HTERT RPE-1 (cell line): Measurements from ENCODE around the gene C9orf152.
"Not testable (repeated sequence)": the region's sequence is repeated elsewhere in the genome, so short reads cannot be mapped to it uniquely, and the experiment has no call there.

ENCODE experiments used
- in situ Hi-C: fragments of 300-500 bp; cut with MboI; formaldehyde crosslinking; loops from 4 replicates; pipeline ENCODE4 v1.14.3; 2020; ENCODE audit warnings: low sequenced_read_pairs

C9orf152 gene

DNA sequence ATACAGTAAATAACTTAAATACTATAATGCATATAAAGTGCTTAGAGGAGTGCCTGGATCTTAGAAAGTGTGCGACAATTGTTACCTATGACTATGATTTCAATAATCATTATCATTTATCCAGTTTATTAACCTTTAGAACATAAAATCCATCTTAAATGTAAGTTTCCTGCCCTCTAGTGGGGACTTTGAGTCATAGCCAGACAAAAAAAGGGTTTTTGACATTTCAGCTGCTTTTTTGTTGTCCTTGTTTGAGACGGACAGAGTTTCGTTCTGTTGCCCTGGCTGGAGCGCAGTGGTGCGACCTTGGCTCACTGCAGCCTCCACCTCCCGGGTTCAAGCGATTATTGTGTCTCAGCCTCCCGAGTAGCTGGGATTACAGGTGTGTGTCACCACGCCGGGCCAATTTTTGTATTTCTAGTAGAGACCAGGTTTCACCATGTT lies 9.7 kb upstream of the C9orf152 start:
- in situ Hi-C loops, result no loop called here

DNA sequence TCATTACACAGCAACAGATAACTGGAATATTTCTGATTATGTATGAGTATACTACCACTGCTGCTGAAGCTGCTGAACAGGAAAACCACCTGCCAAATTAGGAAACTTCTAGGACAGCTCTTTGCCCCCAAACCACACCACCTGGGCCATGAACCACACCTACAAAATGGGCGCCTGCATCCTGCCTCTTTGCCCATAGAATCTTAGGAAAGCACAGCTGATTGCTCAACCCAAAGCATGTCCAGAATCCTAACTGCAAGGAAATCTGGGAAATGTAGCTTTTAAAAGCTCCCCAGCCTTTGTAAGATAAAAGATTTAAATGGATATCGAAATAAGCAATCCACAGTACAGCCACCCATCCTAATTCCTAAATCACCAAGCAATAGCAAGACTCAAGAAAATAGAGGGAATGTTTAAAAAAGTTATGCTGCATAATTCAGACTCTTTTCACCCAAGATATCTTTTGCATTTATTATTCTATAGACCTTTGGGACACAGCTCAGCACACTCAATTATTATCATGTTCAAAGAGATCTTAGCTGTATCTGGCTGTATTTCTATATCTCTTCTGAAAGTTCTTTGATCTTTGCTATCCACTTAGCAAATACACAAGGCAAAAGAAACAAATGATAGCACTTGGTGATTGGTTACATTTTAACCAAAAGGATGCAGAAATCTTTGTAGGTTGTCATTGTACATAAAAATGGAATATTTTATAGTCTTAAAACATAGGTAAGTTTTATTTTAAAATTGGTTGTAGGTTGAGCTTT lies 6.8 kb upstream of the C9orf152 start:
- in situ Hi-C loops, result no loop called here

DNA sequence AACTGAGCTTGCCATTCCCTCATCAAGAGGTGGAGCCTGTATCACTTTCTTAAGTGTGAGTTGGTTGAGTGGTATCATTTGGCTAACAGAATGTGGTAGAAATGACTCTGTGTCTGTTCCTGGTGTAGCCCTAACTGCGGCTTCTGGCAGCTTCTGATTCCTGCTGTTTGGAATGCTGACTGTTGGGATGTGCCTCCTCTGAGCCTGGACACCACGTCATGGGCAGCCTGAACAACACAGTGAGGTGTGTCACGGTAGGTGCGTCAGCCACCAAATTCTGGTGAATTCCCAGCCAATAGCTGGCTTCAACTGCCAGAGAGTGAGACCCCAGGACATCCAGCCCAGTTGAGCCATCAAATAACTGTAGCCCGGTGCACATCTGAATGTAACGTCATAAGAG lies 6.1 kb upstream of the C9orf152 start:
- in situ Hi-C loops, result no loop called here

DNA sequence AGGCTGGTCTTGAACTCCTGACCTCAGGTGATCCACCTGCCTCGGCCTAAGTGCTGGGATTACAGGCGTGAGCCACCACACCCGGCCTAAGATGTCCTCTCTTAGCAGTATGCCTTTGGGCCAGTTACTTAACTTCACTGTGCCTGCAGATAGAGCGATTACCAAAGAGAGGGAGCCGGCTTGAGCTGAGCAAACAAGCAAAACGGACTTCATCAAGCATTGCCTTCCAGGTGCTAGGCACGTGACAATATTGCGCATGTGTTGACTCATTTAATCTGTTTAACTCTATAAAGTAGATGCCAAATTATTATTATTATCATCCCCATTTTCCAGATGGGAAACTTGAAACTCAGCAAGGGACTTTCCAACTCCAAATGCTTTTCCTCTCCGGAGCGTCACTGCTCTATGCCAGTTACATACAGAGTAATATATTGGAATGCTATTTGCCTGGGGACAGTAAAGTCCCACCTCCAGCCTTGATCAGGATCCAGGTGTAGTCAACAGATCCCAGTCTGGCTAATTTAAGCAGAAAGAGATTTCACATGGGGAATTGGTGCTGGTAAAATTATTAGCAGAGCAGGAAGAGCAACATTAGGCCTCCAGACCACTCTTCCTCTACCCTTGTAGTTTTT lies 5.6 kb upstream of the C9orf152 start:
- in situ Hi-C loops, result no loop called here

DNA sequence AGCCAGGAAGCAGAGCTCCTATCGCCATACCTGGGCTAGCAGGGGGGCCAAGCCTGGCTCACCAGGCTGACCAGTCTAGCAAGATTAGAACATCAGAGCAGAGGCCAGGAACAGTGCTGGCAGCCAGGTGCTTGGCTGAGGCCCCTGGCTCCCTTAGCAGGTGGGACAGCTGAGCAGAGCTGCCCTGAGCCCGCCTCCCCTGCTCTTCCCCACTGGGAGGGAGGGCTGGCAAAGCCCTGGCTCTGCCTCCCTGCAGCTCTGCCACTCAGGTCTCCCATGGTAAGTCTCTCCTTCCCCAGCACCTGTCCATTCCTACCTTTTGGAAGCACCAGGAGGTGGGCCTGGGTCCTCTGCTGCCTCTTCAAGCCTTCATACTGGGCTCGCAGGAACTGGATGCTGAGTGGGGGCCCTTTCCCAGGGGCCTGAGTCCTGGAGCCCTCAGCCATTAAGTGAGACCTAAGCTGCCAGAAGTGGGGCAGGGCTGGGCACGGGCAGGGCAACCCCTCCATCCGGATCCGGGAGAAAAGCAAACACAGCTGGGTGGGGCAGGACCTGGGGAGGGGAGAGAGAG lies 803 bp downstream of the C9orf152 start:
- in situ Hi-C loops, result no loop called here

DNA sequence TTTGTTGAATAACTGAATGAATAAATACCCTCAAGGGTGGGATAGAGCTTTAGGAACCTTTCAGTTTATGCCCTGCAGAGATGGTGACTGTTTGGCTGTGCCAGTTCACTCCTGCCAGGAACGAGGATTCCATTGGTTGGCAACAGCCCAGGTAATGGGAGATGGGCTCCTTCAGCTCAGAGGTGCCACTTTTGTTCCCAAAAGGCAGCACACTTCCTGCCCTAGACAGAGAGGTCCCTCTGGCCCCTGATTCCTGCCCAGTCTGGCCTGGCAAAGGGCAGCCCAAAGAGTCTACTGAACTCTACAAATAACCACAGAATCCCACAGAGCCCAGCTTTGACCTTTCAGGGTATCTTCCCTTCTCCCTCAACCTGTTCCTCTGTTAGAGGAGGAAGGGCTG lies 1.6 kb downstream of the C9orf152 start:
- in situ Hi-C loops, result no loop called here

DNA sequence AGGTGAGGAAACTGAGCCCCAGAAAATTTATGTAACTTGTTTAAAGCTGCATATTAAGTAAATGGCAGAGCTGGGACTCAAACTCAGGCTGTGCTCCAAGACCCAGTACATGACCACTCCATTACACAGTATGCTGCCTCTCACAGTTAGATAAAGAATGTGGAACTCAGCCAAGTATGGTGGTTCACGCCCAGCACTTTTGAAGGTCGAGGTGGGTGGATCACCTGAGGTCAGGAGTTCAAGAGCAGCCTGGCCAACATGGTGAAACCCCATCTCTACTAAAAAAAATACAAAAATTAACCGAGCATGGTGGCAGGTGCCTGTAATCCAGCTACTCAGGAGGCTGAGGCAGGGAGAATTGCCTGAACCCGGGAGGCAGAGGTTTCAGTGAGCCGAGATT lies 2.3 kb downstream of the C9orf152 start:
- in situ Hi-C loops, result not testable (repeated sequence)

DNA sequence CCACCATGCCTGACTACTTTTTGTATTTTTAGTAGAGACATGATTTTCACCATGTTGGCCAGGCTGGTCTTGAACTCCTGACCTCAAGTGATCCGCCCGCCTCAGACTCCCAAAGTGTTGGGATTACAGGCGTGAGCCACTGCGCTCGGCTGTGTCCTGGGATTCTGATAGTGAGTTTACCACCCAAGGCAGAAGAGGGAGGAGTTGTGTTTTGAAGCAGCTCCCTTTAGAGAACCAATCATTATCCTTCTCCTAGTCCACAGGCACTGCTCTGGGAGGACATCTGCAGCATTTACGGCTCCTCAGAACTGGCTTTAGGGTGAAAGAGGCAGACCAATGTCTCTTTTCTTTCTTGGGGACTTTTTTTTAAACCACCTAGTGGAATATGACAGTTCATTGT lies 5.7 kb downstream of the C9orf152 start:
- in situ Hi-C loops, result no loop called here

DNA sequence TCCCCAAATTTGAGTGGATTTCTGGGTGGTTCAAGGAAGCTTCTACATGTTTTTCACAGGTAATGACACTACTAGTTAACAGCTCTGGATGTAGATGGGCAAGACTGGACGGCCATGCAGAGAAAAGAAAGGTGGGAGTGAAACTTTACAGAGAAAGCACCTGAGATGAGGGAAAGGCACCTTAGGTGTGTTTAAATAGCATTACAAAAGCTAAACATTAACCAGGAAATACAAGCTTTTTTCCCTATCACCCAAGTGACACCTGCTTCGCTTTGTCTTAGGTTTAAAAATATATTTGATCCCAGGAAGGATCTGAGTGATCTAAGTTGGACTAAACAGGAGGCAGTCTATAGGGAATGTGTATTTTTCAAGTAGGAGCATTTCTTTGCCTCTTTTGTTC lies 8.3 kb downstream of the C9orf152 start:
- in situ Hi-C loops, result no loop called here

DNA sequence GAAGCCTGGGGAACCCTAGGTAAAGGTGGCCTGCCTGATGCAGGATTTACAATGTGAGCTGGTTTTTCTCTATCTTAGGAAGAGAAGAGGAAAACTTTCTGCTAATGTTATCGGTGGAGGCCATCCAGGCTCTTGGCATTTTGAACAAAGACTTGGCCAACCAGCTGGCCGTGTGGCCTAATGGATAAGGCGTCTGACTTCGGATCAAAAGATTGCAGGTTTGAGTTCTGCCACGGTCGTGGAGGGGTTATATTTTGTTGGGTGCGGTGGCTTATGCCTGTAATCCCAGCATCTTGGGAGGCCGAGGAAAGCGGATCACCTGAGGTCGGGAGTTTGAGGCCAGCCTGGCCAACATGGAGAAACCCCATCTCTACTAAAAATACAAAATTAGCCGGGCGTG lies 9.6 kb downstream of the C9orf152 start:
- in situ Hi-C loops, result no loop called here

DNA sequence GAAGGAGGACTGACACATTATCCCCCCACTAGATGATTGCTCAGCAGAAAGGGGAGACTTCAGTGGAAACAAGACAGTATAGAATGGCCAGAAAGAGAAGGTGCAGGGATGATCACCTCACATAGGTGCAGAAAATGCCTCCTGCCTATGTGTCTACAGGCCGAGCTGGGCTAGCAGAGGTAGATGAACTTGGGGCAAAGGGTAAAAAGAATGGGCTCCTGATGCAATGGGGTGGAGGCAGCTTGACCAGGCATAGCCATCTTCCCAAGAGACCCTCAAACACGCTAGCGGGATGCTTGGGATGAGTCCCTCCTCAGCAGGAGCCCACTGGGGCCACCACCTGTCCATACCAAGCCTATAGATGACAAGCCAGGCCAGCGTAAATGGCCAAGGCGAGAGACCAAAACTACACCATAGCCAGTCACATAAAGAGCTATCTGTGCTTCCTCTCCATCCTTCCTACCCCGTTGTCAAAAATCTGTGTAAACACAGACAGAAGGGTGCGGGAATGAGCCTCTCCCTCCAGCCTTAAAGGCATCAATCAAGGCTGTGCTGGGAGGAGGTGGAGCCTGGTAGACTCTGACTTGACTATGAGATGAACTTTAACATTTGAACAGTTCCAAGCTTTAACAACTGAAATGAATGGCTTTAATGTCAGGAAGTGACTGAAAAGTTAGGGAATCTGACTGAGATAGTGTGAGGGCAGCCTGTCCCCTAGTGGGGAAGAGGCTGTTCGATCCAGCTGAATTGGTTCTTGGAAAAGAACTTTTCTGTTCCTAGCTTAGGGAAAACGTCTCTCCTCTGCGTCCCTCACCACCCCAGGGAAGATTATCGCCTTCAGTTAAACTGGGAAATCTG lies 10.4 kb downstream of the C9orf152 start:
- in situ Hi-C loops, result no loop called here

DNA sequence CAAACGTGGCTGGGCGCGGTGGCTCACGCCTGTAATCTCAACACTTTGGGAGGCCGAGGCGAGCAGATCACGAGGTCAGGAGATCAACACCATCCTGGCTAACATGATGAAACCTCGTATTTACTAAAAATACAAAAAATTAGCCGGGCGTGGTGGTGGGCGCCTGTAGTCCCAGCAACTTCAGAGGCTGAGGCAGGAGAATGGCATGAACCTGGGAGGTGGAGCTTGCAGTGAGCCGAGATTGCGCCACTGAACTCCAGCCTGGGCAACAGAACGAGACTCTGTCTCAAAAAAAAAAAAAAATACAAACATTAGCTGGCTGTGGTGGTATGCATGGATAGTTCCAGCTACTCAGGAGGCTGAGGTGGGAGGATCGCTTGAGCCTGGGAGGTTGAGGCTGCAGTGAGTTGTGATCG lies 11.9 kb downstream of the C9orf152 start:
- in situ Hi-C loops, result not testable (repeated sequence)

DNA sequence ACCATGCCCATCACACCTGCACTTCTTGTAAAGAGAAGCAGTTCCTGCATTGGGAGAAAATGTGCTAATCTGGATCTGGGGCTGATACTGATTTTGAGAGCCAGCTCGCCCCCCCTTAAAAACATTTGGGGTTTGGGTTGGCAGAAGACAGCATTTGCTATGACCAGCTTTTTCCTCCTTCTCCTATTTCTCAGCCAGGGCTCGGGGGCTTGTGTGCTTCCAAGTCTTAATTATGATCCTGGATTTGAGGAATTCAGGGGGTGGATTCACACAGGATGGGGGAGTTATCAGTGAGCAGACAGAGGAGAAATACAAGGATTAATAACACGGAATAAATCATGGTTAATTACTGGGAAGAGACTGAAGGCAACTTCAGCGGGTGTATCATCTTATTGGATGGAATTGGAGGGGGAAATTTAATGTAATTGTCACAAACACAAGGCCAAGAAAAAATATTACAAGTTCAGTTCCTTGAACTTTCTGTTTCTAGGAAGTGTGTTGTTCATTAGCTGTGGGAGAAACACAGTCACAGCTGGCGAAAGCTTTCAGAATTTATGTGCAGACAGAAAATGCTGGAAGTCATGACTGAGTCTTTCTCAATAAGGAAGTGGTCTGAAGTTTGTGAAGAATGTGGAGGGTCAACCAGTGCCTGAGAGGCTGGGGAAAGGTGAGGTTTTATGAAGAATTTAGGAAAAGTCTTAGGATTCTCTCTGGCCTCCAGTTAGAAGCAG lies 15.3 kb downstream of the C9orf152 start:
- in situ Hi-C loops, result no loop called here

DNA sequence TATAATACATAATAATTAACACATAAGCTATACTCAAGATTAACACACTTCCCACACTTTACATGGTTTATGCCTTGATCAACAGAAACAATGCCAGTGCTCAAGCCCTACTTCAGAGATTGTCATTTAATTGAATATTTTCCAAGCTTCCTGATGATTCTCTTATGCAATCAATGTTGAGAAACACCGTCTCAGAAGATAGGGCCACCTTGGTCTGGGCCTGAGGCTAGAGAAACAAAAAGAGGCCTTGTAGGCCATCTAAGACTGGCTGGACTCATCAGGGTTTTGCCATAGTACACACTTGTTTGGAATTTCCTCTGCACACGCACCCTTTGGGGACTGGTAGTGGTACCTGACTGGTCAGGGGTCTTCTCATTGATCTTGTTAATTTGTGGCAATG lies 16.3 kb downstream of the C9orf152 start:
- in situ Hi-C loops, result no loop called here

DNA sequence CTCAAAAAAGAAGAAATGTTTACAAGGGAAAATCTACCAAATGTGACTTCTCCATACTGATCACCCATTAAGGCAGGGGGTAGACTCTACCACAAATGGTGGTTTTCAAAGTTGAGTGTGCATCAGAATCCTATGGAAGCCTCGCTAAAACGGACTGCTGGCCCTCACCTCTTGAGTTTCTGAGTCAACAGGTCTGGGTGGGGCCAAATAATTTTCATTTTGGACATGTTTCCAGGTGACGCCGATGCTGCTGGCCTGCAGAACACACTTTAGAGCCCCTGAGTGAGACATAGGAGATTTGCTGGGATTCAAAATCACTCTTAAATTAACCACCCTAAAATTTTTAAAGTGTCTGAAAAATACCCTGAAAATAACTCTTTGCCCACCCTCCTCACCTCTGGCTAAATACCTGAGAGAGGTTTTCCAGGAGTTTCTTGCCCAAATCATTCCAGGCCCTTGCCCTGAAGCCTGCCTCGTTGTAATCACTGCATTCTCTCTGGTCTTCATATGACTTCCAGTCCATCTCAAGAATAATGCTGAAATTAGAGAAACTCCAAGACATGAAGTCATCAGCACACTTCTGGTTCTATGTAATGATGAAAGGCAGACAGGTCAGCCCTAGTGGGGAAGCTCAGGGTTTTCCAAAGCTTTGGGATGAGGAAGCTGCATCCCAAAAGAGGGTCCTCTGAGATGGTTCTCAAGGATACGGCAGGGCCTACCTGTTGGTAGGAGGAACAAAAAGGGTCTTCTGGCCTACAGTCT lies 18.2 kb downstream of the C9orf152 start:
- in situ Hi-C loops, result no loop called here

DNA sequence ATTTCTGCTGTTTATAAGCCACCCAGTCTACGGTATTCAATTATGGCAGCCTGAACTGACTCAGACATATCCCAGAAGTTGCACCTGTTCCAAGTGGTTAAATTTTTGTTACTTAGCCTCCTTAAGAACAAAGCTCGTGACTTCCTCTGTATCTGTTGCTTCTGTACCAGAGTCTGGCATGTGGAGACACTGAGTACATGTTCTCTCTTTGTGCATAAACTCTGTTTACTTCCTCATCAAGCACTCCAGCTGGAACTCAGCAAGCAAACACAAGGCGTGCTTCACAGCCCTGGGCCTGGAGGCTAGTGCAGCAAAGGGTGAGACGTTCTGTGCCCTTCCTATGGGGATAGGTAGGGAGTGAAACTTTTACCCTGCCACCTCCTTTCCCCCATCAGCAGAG lies 19.0 kb downstream of the C9orf152 start:
- in situ Hi-C loops, result no loop called here

DNA sequence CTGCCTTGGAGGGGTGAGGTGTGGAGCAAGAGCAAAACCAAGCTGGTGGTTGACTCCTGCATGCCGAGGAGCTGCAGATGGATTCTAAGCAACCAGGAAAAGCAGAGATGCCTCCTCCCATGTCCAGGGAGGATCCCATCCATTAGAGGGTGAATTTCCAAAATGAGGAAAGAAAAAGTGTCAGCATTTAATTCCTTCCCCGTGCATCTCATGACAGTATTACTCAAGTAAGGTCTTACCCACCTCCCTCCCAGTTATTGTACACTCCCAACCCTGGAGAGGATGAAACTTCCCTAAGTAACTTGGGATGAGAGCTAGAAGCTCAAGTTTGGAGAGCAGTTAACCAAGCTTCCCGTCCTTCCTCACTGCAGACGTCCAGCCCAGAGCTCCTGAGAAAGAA lies 19.9 kb downstream of the C9orf152 start:
- in situ Hi-C loops, result no loop called here

DNA sequence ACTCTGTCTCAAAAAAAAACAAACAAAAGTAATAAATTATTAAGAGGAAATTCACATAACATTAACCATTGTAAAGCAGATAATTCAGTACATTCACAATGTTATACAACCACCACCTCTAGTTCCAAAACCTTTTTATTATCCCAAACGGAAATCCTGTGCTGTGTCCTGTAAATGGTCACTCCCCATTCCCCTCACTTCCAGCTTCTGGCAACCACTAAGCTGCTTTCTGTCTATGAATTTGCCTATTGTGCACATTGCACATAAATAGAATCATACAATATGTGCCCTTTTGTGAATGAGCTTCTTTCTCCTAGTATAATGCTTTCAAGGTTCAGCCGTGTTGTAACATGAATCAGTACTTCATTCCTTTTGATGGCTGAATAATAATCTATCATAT lies 20.8 kb downstream of the C9orf152 start:
- in situ Hi-C loops, result no loop called here

DNA sequence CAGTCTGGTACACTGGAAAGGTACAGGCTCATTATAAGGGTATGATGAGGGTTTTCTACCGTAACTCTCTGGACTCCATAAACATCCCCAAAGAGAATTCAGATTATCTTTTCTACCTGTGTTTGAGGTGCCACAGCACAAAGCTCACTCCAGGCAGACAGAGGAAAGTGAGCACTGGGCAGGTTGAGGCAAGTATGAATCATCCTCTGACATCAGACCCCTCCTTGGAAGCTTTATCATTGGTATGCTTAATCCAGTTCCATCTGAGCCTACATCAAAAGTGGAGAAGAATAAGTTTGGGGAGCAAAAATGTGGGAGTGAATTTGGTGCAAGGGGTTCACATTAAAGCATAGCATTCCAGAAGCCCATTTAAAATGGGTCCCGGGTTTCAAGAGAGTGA lies 21.7 kb downstream of the C9orf152 start:
- in situ Hi-C loops, result no loop called here

DNA sequence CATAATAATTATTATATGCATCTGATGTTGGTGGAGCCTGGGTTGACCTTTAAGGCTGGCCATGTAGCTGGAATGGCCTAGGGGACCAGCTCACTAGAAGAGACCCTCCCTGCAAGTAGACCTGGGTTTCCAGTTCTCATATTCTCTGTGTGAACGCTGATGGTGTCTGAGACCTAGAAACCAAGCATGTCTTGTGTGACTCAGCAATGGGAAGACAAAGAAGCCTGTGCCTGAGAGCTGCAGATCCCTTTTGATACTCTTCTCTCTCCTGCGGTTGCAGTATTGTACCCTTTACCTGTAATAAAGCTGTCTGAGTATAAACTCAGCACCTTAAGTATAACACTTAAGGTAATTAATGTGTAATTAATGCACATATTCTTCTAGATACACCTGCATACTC lies 22.2 kb downstream of the C9orf152 start:
- in situ Hi-C loops, result no loop called here
